Colonic mucosa (tissue), 4 donors: ENCODE data around the gene LRRC57. TPM values are rescaled to one million over a fixed set of nuclear protein-coding genes. Genes with fewer than 3 reads are reported as not detected.

Source experiments
- DNase-seq: peaks from one replicate; pipeline ENCODE4 v3.0.0-alpha.2; 2020
- H3K27ac ChIP-seq: fragments of 200-600 bp; one replicate; pipeline ENCODE4 v1.8.0; 2021
- H3K27me3 ChIP-seq: fragments of 200-600 bp; one replicate; pipeline ENCODE4 v1.8.0; 2021
- H3K36me3 ChIP-seq: fragments of 200-600 bp; one replicate; pipeline ENCODE4 v1.8.0; 2021
- H3K4me1 ChIP-seq: fragments of 200-600 bp; one replicate; pipeline ENCODE4 v1.8.0; 2021; ENCODE audit warnings: mild to moderate bottlenecking
- H3K4me3 ChIP-seq: fragments of 200-600 bp; one replicate; pipeline ENCODE4 v1.8.0; 2021
- H3K9ac ChIP-seq, 2 donors: one replicate each; pipeline ENCODE4 v1.7.0; 2013; ENCODE audit warnings: control low read depth in 2 of 2, low read depth in 2 of 2, low read length in 2 of 2
- H3K9me3 ChIP-seq: fragments of 200-600 bp; one replicate; pipeline ENCODE4 v1.8.0; 2021
- CTCF ChIP-seq: fragments of 200-600 bp; IDR thresholded peaks from one replicate; pipeline ENCODE4 v1.8.0; 2022; ENCODE audit warnings: antibody characterized with exemption, mild to moderate bottlenecking
- intact Hi-C: fragments of 100-400 bp; cut with DNase I; formaldehyde crosslinking; loops from one replicate; pipeline ENCODE4 v1.14.1; 2022
- total RNA-seq, 2 donors: library from RNA; stranded (reverse); fragmentation: NEBNext Ultra II Directional in 1 of 2; extraction: Animal tissue kit (Norgen Biotek cat#: 25700) in 1 of 2; gene quantifications; one replicate each; pipeline ENCODE4 v1.2.1, GENCODE V29; 2021
- donor health status: healthy.
- donor health status: DM: no; HTN: no; CAD: no.
- donor health status: DM: no; HTN: no; CAD: no.

LRRC57 gene
- total RNA-seq, 2 donors from 2014 or later = 31.0 to 34.7 TPM

GRCh38 chr15:42502477-42502876 is 46.1 kb downstream of the LRRC57 start:
- intact Hi-C loops = no loop called here
- Histone ChIP-seq H3K4me1 (peaks cover 9% of the 10 kb centered on the region), H3K27me3 (no peaks in the 10 kb centered on the region), H3K27ac (no peak overlapping the region), H3K9me3 (no peaks in the 10 kb centered on the region), H3K36me3 (no peaks in the 10 kb centered on the region), H3K4me3 (no peak overlapping the region), H3K9ac (no peak overlapping the region)
- no peak for TF ChIP-seq CTCF
- DNase-seq = no peak

GRCh38 chr15:42499858-42500609 is 48.6 kb downstream of the LRRC57 start:
- Histone ChIP-seq H3K9me3 (no peaks in the 10 kb centered on the region), H3K4me1 (peaks cover 15% of the 10 kb centered on the region), H3K27ac (peak overlapping the region; percentile 32), H3K4me3 (no peak overlapping the region), H3K27me3 (no peaks in the 10 kb centered on the region), H3K36me3 (no peaks in the 10 kb centered on the region), H3K9ac (no peak overlapping the region)
- DNase-seq = no peak
- TF ChIP-seq CTCF = no peak
- intact Hi-C loops = no loop called here

DNA sequence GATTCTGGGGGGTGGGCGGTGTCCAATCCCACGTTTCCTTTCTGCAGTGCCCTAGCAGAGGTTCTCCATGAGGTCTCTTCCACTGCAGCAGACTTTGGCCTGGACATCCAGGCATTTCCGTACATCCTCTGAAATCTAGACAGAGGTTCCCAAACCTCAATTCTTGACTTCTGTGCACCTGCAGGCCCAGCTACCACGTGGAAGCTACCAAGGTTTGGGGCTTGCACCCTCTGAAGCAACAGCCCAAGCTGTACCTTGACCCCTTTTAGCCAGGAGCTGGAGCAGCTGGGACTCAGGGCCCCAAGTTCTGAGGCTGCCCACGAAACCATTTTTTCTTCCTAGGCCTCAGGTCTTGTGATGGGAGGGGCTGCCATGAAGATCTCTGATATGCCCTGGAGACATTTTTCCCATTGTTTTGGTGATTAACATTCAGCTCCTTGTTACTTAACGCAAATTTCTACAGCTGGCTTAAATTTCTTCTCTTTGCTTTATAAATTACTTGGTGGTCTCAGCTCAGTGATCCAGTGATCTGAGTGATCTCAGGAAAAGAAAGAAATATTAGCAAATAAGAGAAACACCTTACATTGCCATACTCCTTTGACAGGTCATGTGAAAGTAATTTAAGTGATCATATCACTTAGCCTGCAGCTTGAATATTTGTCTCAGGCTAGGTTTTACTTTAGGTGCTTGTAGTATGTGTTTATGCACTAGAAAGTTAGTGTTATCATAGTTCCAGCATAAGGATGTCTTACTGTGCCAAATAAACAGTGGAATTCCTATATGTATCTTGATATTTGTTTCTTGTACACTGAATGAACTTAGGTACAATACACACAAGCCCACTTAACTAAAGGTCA is 50.2 kb downstream of the LRRC57 start:
- peaks cover 18% of the 10 kb centered on the region for H3K4me1 ChIP-seq

GRCh38 chr15:42495361-42496212 is 53.0 kb downstream of the LRRC57 start, which contains the start of gene SNAP23:
SNAP23 (plus strand) TSS chr15:42495634; CDS start chr15:42511847, 16,213 bp downstream.
- intact Hi-C loops = no loop called here
- peaks cover 18% of the 10 kb centered on the region for H3K4me1 ChIP-seq
- peak within 1 kb of the TSS; percentile 96 for H3K27ac ChIP-seq

More for the DNA sequence above, 50.2 kb downstream of the LRRC57 start:
- no peak for DNase-seq
- no peaks in the 10 kb centered on the region for H3K36me3 ChIP-seq
- no peaks in the 10 kb centered on the region for H3K27me3 ChIP-seq
- no peak overlapping the region for H3K4me3 ChIP-seq
- TF ChIP-seq CTCF = no peak
- intact Hi-C loops = no loop called here
- no peak overlapping the region for H3K9ac ChIP-seq
- H3K9me3 ChIP-seq = no peaks in the 10 kb centered on the region
- no peak overlapping the region for H3K27ac ChIP-seq

More at GRCh38 chr15:42495361-42496212, 53.0 kb downstream of the LRRC57 start, which contains the start of gene SNAP23:
- peak within 1 kb of the TSS; percentile 87 to 97 for H3K9ac ChIP-seq
- TF ChIP-seq CTCF = no peak
- no peaks in the 10 kb centered on the region for H3K36me3 ChIP-seq
- H3K9me3 ChIP-seq = no peaks in the 10 kb centered on the region
- peak; percentile 96 for DNase-seq
- H3K4me3 ChIP-seq = peak within 1 kb of the TSS; percentile 74
- H3K27me3 ChIP-seq = no peaks in the 10 kb centered on the region
